ENCODE measurements around the gene PER2. TPM values are rescaled to one million over a fixed set of nuclear protein-coding genes. Genes with fewer than 3 reads are reported as not detected.

The PER2 gene
- total and polyA plus RNA-seq, 2 of the 4 experiments (the other 2 are of a cell fraction), result 1.7 to 3.2 TPM

DNA sequence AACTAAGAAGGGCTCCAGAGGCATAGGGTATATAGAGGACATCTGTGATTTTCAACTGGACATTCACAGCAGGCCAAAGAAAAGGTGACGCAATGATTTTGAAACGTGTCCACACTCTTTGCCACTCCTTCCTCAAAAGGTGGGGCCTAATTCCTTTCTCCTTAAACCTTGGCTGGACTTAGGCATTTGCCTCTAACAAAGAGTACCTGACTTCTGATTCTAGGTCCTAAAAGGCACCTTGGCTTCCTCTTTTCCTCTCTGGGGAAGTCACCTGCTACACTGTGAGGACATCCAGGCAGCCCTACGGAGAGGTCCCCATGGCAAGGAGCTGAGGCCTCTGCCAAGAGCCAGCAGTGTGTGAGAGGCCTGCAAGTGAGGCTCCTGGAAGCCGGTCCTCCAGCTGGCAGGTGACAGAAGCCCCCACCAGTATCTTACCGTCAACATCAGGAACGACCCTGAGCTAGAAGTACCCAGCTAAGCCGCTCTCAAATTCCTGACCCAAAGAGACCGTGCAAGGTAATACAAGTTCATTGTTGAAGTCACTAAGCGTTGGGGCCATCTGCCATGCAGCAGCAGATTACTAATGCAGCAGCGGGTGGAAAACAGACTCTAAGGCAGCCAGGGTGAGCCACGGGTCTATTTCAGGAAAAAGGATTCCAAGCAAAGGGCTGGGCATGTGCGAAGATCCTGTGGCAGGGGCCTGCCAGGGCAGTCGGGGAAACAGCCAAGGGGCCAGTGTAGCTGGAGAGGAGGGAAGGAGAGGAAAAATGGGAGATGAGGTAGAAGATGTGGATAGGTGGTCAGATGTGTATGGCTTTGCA lies 41.2 kb downstream of the PER2 start:
- in situ Hi-C loops (cut with MboI; ENCODE audit: low sequenced_read_pairs) (no loop called here), intact Hi-C loops (cut with micrococcal nuclease) (no loop called here), dilution Hi-C loops (cut with HindIII; ENCODE audit: low sequenced_read_pairs, unreplicated experiment) (no loop called here)
- H3K56ac ChIP-seq (ENCODE audit: extremely low read depth, insufficient read depth, low read length), result no peak overlapping the region
- no TSS peak for BruUV-seq (replicated peaks)
- H3K4me3 ChIP-seq (ENCODE audit: insufficient read depth, low read depth, low read length), result no peak overlapping the region
- 92% methylated on average over 10 of the region's 13 CpGs; no CpG with 5 or more reads in 1 of the 2 experiments for whole genome bisulfite sequencing, 2 experiments (ENCODE audit: extremely low coverage in 2 of 2, insufficient read length in 1 of 2)
- H2BK120ac ChIP-seq (ENCODE audit: low read depth, low read length), result no peak overlapping the region
- H3K36me3 ChIP-seq (ENCODE audit: control insufficient read depth, insufficient read depth, low read length), result peaks cover 11% of the 10 kb centered on the region
- no peak overlapping the region for H2BK20ac ChIP-seq (ENCODE audit: low read depth, low read length)
- no peak overlapping the region for H3K27ac ChIP-seq (ENCODE audit: insufficient read depth, low read length)
- DNase-seq (no peak), ATAC-seq (ENCODE audit: low read depth) (no peak)
- no peaks in the 10 kb centered on the region for H3K79me1 ChIP-seq (ENCODE audit: low read depth in 1 of 2, low read length in 2 of 2)
- H4K8ac ChIP-seq (ENCODE audit: low read depth in 2 of 2, low read length in 2 of 2), result no peak overlapping the region
- H2AFZ ChIP-seq (replicated peaks; ENCODE audit: low read length, poor library complexity), result no peak overlapping the region
- no peak overlapping the region for H2AK5ac ChIP-seq (ENCODE audit: low read depth, low read length)
- H4K91ac ChIP-seq (ENCODE audit: insufficient read depth, low read depth, low read length), result no peak overlapping the region; the same call in 1 of the 2 replicates
- no peak overlapping the region for H3K4me2 ChIP-seq (ENCODE audit: low read depth, low read length)
- ChIA-PET CTCF (no interaction called here), POLR2A (ENCODE audit: unreplicated experiment) (no interaction called here)
- no peaks in the 10 kb centered on the region for H3K4me1 ChIP-seq (ENCODE audit: control insufficient read depth, insufficient read depth, low read length)
- H3K14ac ChIP-seq (replicated peaks; ENCODE audit: low read depth, low read length), result no peak overlapping the region
- H2BK15ac ChIP-seq (ENCODE audit: low read depth, low read length), result no peak overlapping the region
- no peak overlapping the region for H2BK5ac ChIP-seq (ENCODE audit: low read depth, low read length, poor library complexity, severe bottlenecking)
- H3K23ac ChIP-seq (ENCODE audit: low read depth, low read length), result no peak overlapping the region
- H4K5ac ChIP-seq (ENCODE audit: low read depth, low read length), result no peak overlapping the region
- H3K9me3 ChIP-seq (ENCODE audit: control insufficient read depth, insufficient read depth, low read length), result no peaks in the 10 kb centered on the region
- H3K27me3 ChIP-seq (ENCODE audit: control insufficient read depth, insufficient read depth, low read length), result no peaks in the 10 kb centered on the region
- no peak overlapping the region for H2AK9ac ChIP-seq (replicated peaks; ENCODE audit: low read depth, low read length, poor library complexity)
- no peaks in the 10 kb centered on the region for H4K20me1 ChIP-seq (ENCODE audit: insufficient read depth, low read length)
- H3K18ac ChIP-seq (ENCODE audit: low read depth, low read length), result no peak overlapping the region
- no peak overlapping the region for H3K4ac ChIP-seq (ENCODE audit: low read depth, low read length)
- TF ChIP-seq CEBPB (IDR thresholded peaks at IDR 0.05; ENCODE audit: low read depth, low read length), result peak; percentile 77
- no peak for TF ChIP-seq MXI1 (IDR thresholded peaks at IDR 0.05; ENCODE audit: borderline replicate concordance, low read depth, low read length)
- no peaks in the 10 kb centered on the region for H3K9me1 ChIP-seq (ENCODE audit: insufficient read depth, low read length)
- no peak overlapping the region for H3K9ac ChIP-seq (ENCODE audit: low read depth, low read length)

Measured in IMR-90 (cell line).